ENCODE data around the gene LRRC4C.

LRRC4C gene

GRCh38 chr11:40421208-40421981 is 1038.1 kb downstream of the LRRC4C start:
- no peak for DNase-seq

- no peak for DNase-seq
These were observed 1041.8 kb downstream of the LRRC4C start for GRCh38 chr11:40417627-40418026.

- no peak for DNase-seq
These were observed 1052.1 kb downstream of the LRRC4C start for GRCh38 chr11:40407355-40407754.

- DNase-seq, result peak; percentile 20
These were observed 1053.8 kb downstream of the LRRC4C start for GRCh38 chr11:40405614-40406013.

GRCh38 chr11:40403321-40403720 is 1056.1 kb downstream of the LRRC4C start:
- DNase-seq, result no peak

GRCh38 chr11:40401132-40401853 is 1058.2 kb downstream of the LRRC4C start:
- DNase-seq, result no peak

- no peak for DNase-seq
These were observed 1062.3 kb downstream of the LRRC4C start for GRCh38 chr11:40397141-40397540.

GRCh38 chr11:40393511-40393910 is 1065.9 kb downstream of the LRRC4C start:
- DNase-seq, result no peak

- DNase-seq, result no peak
These were observed 1067.8 kb downstream of the LRRC4C start for GRCh38 chr11:40391679-40392078.

GRCh38 chr11:40388097-40388818 is 1071.2 kb downstream of the LRRC4C start:
- no peak for DNase-seq

GRCh38 chr11:40387240-40387980 is 1072.0 kb downstream of the LRRC4C start:
- DNase-seq, result no peak

GRCh38 chr11:40384991-40385390 is 1074.5 kb downstream of the LRRC4C start:
- no peak for DNase-seq

GRCh38 chr11:40381481-40381880 is 1078.0 kb downstream of the LRRC4C start:
- DNase-seq, result no peak

- DNase-seq, result no peak
These were observed 1078.6 kb downstream of the LRRC4C start for GRCh38 chr11:40380835-40381234.

- DNase-seq, result no peak
These were observed 1083.1 kb downstream of the LRRC4C start for GRCh38 chr11:40376331-40376730.

GRCh38 chr11:40370821-40371616 is 1088.4 kb downstream of the LRRC4C start:
- DNase-seq, result no peak

GRCh38 chr11:40360206-40360798 is 1099.2 kb downstream of the LRRC4C start:
- DNase-seq, result no peak

- DNase-seq, result no peak
These were observed 1105.3 kb downstream of the LRRC4C start for GRCh38 chr11:40354121-40354520.

- no peak for DNase-seq
These were observed 1118.5 kb downstream of the LRRC4C start for GRCh38 chr11:40340911-40341310.

- no peak for DNase-seq
These were observed 1120.7 kb downstream of the LRRC4C start for GRCh38 chr11:40338739-40339138.

GRCh38 chr11:40338062-40338461 is 1121.4 kb downstream of the LRRC4C start:
- no peak for DNase-seq

GRCh38 chr11:40337118-40337517 is 1122.3 kb downstream of the LRRC4C start:
- DNase-seq, result no peak
